Testis (tissue), 3 donors: ENCODE results near the gene TTC19. TPM values are rescaled to one million over a fixed set of nuclear protein-coding genes. Genes with fewer than 3 reads are reported as not detected.
A peak's percentile ranks its signal among the peaks of the same experiment; 100 is the strongest.

Experiments used
- DNase-seq: peaks from one replicate; pipeline ENCODE4 v3.0.0-alpha.2; 2019
- H3K27ac ChIP-seq, 2 donors: fragments of 200-600 bp; sonication (generic); one replicate each; pipeline ENCODE4 v1.5.1; 2019
- H3K27me3 ChIP-seq: fragments of 200-600 bp; sonication (generic); one replicate; pipeline ENCODE4 v1.5.1; 2019
- H3K36me3 ChIP-seq: fragments of 200-600 bp; sonication (generic); one replicate; pipeline ENCODE4 v1.5.1; 2017; ENCODE audit warnings: low read depth; ENCODE audit errors: missing control alignments
- H3K4me1 ChIP-seq: fragments of 200-600 bp; sonication (generic); one replicate; pipeline ENCODE4 v1.5.1; 2019
- H3K4me3 ChIP-seq, 2 donors: fragments of 200-600 bp; sonication (generic); one replicate each; pipeline ENCODE4 v1.5.1; 2017 to 2019
- H3K9me3 ChIP-seq: fragments of 200-600 bp; sonication (generic); one replicate; pipeline ENCODE4 v1.5.1; 2017
- POLR2A ChIP-seq: fragments of 450-650 bp; IDR thresholded peaks from one replicate; pipeline ENCODE4 v1.6.1; 2017; ENCODE audit warnings: antibody characterized with exemption, mild to moderate bottlenecking, moderate library complexity
- WGBS, 2 donors: methylation state at CpG; one replicate each; pipeline ENCODE4 v1.1.5; 2018; 5-methylcytosine and 5-hydroxymethylcytosine counted together
- intact Hi-C: fragments of 100-400 bp; cut with DNase I; formaldehyde crosslinking; loops from one replicate; pipeline ENCODE4 v1.15.1; 2023; ENCODE audit warnings: low total_unique reads
- polyA plus RNA-seq: library from polyadenylated mRNA; stranded (reverse); fragments of 350-450 nt; fragmentation: Illumina TruSeq; extraction: RNeasy Lipid Tissue Mini Kit (QIAGEN cat#74804); gene quantifications from one replicate; pipeline ENCODE4 v1.2.3, GENCODE V29; 2014; ENCODE audit warnings: low read depth, low replicate concordance; ENCODE audit not compliant: insufficient read depth
- total RNA-seq, 2 donors: library from RNA; depleted of rRNA; stranded (reverse); fragments of >200 nt; gene quantifications; one replicate each; pipeline ENCODE4 v1.2.3, GENCODE V29; 2016
- TF ChIP-seq, protein P1 (sequence below), 3 experiments: fragments of 450-650 bp in 2 of 3; fragments of 200-600 bp in 1 of 3; sonication (generic) in 1 of 3; IDR thresholded peaks; one replicate each; pipeline ENCODE4 v1.5.1; 2016 to 2019; ENCODE audit warnings: antibody characterized with exemption in 3 of 3, mild to moderate bottlenecking in 2 of 3, moderate library complexity in 1 of 3

The TTC19 gene
- total and polyA plus RNA-seq, 3 donors from 2014 or later = 17.8 to 91.2 (median 74.1) TPM

- no peak for DNase-seq
- H3K4me3 ChIP-seq = no peak overlapping the region
- H3K27me3 ChIP-seq = no peaks in the 10 kb centered on the region
- TF ChIP-seq, protein P1, sequence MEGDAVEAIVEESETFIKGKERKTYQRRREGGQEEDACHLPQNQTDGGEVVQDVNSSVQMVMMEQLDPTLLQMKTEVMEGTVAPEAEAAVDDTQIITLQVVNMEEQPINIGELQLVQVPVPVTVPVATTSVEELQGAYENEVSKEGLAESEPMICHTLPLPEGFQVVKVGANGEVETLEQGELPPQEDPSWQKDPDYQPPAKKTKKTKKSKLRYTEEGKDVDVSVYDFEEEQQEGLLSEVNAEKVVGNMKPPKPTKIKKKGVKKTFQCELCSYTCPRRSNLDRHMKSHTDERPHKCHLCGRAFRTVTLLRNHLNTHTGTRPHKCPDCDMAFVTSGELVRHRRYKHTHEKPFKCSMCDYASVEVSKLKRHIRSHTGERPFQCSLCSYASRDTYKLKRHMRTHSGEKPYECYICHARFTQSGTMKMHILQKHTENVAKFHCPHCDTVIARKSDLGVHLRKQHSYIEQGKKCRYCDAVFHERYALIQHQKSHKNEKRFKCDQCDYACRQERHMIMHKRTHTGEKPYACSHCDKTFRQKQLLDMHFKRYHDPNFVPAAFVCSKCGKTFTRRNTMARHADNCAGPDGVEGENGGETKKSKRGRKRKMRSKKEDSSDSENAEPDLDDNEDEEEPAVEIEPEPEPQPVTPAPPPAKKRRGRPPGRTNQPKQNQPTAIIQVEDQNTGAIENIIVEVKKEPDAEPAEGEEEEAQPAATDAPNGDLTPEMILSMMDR (IDR thresholded peaks at IDR 0.05) = no peak
- no peak for TF ChIP-seq POLR2A
- no peak overlapping the region for H3K27ac ChIP-seq
- WGBS, 2 donors = 83 to 90% methylated on average over 3 of the region's 3 CpGs
- H3K4me1 ChIP-seq = no peaks in the 10 kb centered on the region
- H3K9me3 ChIP-seq = no peaks in the 10 kb centered on the region
- H3K36me3 ChIP-seq = no peaks in the 10 kb centered on the region
- intact Hi-C loops = no loop called here
Observed at GRCh38 chr17:16007439-16007838, 7.8 kb downstream of the TTC19 start.

DNA sequence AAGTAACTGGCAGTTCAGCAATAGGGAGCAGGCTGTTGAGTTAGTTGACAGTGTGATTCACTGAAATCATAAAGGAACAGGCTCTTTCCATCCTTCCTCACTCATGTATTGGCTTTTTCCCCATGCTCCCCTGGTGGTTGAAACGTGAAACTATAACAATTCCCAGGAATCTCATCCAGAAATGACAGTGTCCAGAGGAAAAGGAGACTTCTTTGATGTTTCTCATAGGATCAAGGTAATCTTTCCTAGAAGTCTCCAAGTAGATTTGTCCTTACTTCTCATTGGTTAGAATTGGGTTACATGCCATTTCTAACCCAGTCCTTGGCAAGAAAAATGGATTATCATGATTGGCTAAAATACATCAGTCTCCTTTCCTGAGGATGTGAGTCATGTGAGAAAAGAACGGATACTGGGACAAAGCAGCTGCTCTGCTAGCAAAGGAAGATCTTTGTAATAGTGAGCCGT lies 14.4 kb downstream of the TTC19 start:
- Histone ChIP-seq H3K27me3 (no peaks in the 10 kb centered on the region), H3K36me3 (no peaks in the 10 kb centered on the region), H3K9me3 (no peaks in the 10 kb centered on the region), H3K4me3 (no peak overlapping the region), H3K4me1 (no peaks in the 10 kb centered on the region), H3K27ac (no peak overlapping the region)
- intact Hi-C loops = no loop called here
- 53 to 60% methylated on average over 3 of the region's 3 CpGs for WGBS, 2 donors
- no peak for TF ChIP-seq POLR2A
- TF ChIP-seq, protein P1 (IDR thresholded peaks at IDR 0.05) = peak; percentile 24 to 44 (median 41)
- DNase-seq = no peak

- TF ChIP-seq, protein P1 (IDR thresholded peaks at IDR 0.05) = no peak
- TF ChIP-seq POLR2A = no peak
- intact Hi-C loops = no loop called here
- Histone ChIP-seq H3K27me3 (no peaks in the 10 kb centered on the region), H3K36me3 (no peaks in the 10 kb centered on the region), H3K4me3 (no peak overlapping the region), H3K9me3 (no peaks in the 10 kb centered on the region), H3K4me1 (no peaks in the 10 kb centered on the region), H3K27ac (no peak overlapping the region)
- no peak for DNase-seq
- WGBS, 2 donors = 82 to 93% methylated on average over 1 of the region's 1 CpG
Observed at GRCh38 chr17:16019347-16019746, 19.7 kb downstream of the TTC19 start.

- no peaks in the 10 kb centered on the region for H3K4me1 ChIP-seq
- H3K9me3 ChIP-seq = no peaks in the 10 kb centered on the region
- H3K36me3 ChIP-seq = peaks cover 1% of the 10 kb centered on the region
- no peaks in the 10 kb centered on the region for H3K27me3 ChIP-seq
- no peak overlapping the region for H3K4me3 ChIP-seq
- no peak for DNase-seq
- H3K27ac ChIP-seq = no peak overlapping the region
- WGBS, 2 donors = 72% methylated on average over 4 of the region's 4 CpGs
- TF ChIP-seq, protein P1 (IDR thresholded peaks at IDR 0.05) = no peak
- TF ChIP-seq POLR2A = no peak
- intact Hi-C loops = no loop called here
Observed at GRCh38 chr17:16023881-16024280, 24.3 kb downstream of the TTC19 start.

GRCh38 chr17:16025202-16025601 lies 25.6 kb downstream of the TTC19 start:
- 91 to 94% methylated on average over 1 of the region's 1 CpG for WGBS, 2 donors
- Histone ChIP-seq H3K4me3 (no peak overlapping the region), H3K27me3 (no peaks in the 10 kb centered on the region), H3K36me3 (peaks cover 4% of the 10 kb centered on the region), H3K4me1 (no peaks in the 10 kb centered on the region), H3K9me3 (no peaks in the 10 kb centered on the region), H3K27ac (no peak overlapping the region)
- no peak for TF ChIP-seq POLR2A
- TF ChIP-seq, protein P1 (IDR thresholded peaks at IDR 0.05) = no peak
- intact Hi-C loops = no loop called here
- no peak for DNase-seq
